Fibroblast of villous mesenchyme (primary cell): Measurements from ENCODE around the gene RIMBP2. TPM values are rescaled to one million over a fixed set of nuclear protein-coding genes. Genes with fewer than 3 reads are reported as not detected.

Experiments
- DNase-seq: peaks from one replicate; pipeline ENCODE4 v3.0.0-alpha.2; 2010; ENCODE audit warnings: low read depth
- H3K4me3 ChIP-seq: 2 replicates; pipeline ENCODE4 v1.5.1; 2011; ENCODE audit warnings: low read depth, mild to moderate bottlenecking, low read length
- CTCF ChIP-seq: IDR thresholded peaks from 2 replicates; pipeline ENCODE4 v1.5.1; 2012; ENCODE audit warnings: low read depth, mild to moderate bottlenecking, low read length; ENCODE audit not compliant: insufficient read depth
- total RNA-seq: library from RNA; depleted of rRNA; stranded (reverse); fragments of >200 nt; gene quantifications from 2 replicates; pipeline ENCODE4 v1.2.3, GENCODE V29; 2012

Gene RIMBP2
- total RNA-seq, 1 donor: not detected

GRCh38 chr12:130481392-130481879 is 234.7 kb downstream of the RIMBP2 start:
- no peak overlapping the region for H3K4me3 ChIP-seq
- no peak for TF ChIP-seq CTCF
- no peak for DNase-seq

DNA sequence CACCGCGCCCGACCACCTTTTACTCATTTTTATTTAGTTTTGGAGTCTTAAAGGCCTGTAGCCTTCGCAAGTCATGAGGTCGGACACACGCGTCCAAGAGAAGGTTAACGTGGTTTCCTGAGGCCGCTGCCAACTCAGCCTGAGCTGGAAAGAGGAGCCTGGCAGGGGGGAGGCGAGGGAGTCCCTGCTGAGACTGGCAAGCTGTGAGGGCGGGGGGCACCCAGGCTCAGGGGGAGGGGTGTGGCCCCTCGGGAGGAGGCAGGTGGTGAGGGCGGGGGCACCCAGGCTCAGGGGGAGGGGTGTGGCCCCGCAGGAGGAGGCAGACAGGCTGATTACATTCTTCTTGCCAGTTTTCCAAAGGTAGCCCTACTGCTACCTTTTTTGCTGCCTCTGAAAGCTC is 235.2 kb downstream of the RIMBP2 start:
- TF ChIP-seq CTCF: no peak
- DNase-seq: no peak
- H3K4me3 ChIP-seq: no peak overlapping the region

- no peak for DNase-seq
- no peak overlapping the region for H3K4me3 ChIP-seq
- no peak for TF ChIP-seq CTCF
Measured at GRCh38 chr12:130480231-130480630, 235.9 kb downstream of the RIMBP2 start.

DNA sequence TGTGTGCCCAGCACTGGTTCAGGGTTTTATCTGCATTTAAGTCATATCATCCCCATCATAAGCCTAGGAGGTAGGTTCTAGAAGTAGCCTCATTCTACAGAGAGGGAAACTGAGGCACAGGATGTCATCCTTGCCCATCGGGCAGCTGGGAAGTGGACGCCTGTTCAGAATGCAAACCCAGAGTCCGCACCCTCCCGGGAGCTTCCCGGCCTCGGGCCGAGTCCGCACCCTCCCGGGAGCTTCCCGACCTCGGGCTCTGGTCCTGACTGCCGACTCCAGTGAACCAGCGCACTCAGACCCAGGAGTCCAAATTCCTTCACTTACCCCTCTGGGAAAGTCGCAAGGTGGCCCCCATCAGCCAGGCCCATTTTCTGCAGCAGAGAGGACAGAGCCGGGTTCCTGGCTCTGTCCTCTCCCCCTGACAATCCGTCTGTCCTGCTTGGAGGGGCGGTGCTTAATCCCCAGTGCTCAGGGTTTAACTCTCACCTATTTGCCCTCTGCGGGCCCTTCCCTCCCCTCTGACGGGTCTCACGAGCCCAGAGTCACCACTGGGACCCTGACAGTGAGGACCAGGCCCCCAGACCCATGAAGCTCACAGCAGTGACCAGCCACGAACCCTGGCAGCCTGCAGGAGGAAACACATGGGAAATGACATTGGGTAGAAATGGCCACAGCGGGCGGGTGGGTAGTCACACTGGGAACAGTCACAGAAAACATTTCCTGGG is 236.5 kb downstream of the RIMBP2 start:
- DNase-seq: no peak
- TF ChIP-seq CTCF: no peak
- H3K4me3 ChIP-seq: no peak overlapping the region

GRCh38 chr12:130478786-130479185 is 237.3 kb downstream of the RIMBP2 start:
- no peak overlapping the region for H3K4me3 ChIP-seq
- TF ChIP-seq CTCF: no peak
- DNase-seq: no peak

- TF ChIP-seq CTCF: no peak
Measured at GRCh38 chr12:130477701-130478100, 238.4 kb downstream of the RIMBP2 start.

DNA sequence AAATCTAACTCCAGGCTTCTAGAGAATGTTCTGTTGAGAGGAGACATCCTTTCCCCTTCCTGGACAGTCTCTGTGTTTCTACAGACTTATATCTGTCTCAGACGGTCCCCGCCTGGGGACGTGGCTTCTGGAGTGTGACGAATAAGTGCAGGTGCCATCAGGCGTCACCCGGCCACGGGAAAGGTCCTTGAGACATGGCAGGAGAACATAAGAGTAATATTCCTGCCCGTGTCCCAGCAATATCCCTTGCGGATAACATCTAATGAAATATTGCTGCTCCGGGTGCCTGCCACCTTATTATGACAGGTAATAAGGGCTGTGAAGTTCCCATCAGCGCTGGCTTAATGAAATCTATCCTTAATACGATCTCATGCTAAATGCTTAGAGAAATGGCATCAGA is 238.8 kb downstream of the RIMBP2 start:
- no peak overlapping the region for H3K4me3 ChIP-seq
- no peak for DNase-seq
- no peak for TF ChIP-seq CTCF

More at GRCh38 chr12:130477701-130478100, 238.4 kb downstream of the RIMBP2 start:
- H3K4me3 ChIP-seq: no peak overlapping the region
- no peak for DNase-seq
